ENCODE results near the gene DPAGT1.

The DPAGT1 gene

GRCh38 chr11:119047205-119047604 lies 54.4 kb downstream of the DPAGT1 start:
- ChIA-PET POLR2A (interaction anchor here (0.6 to 2.2 kb wide), 2 partner anchors 10 to 45 kb away, joined by 3 to 13 read pairs; partner anchors contain the start of gene HYOU1), CTCF (interaction anchor here (1.2 to 3.9 kb wide), 5 partner anchors 9 to 23 kb away, joined by 3 to 19 read pairs (median 4); partner anchors contain the start of gene SLC37A4)
- H3K27me3 ChIP-seq (replicated peaks in 2 of 5; ENCODE audit: control insufficient read depth in 4 of 5, insufficient read depth in 5 of 5, low read length in 4 of 5): no peaks in the 10 kb centered on the region
- H3K36me3 ChIP-seq (ENCODE audit: control insufficient read depth in 4 of 4, insufficient read depth in 4 of 4, low read length in 3 of 4): peaks cover 9 to 73% (median 57%) of the 10 kb centered on the region in 4 experiments
- DNase-seq: no peak
- H3K4me3 ChIP-seq (ENCODE audit: control insufficient read depth in 1 of 7, extremely low read depth in 1 of 7, insufficient read depth in 4 of 7, low read depth in 2 of 7, low read length in 6 of 7): no peak overlapping the region
- no peaks in the 10 kb centered on the region for H3K9me3 ChIP-seq (ENCODE audit: control extremely low read depth in 1 of 5, control insufficient read depth in 4 of 5, insufficient read depth in 2 of 5, low read depth in 1 of 5, low read length in 4 of 5)
- H3K27ac ChIP-seq (ENCODE audit: insufficient read depth in 1 of 2, low read depth in 1 of 2, low read length in 2 of 2, poor library complexity in 1 of 2, severe bottlenecking in 2 of 2): no peak overlapping the region
- 97% methylated on average over 6 of the region's 6 CpGs for WGBS (ENCODE audit: insufficient coverage)
- H3K4me1 ChIP-seq (ENCODE audit: control extremely low read depth in 1 of 4, control insufficient read depth in 4 of 4, insufficient read depth in 4 of 4, low read length in 3 of 4): no peaks in the 10 kb centered on the region

All from common myeloid progenitor, CD34-positive (primary cell).